NCI-H2196 (cell line): Measurements from ENCODE around the gene GDA.
A peak's percentile ranks its signal among the peaks of the same experiment; 100 is the strongest.

Experiments used
- DNase-seq: peaks from one replicate; lab custom pipeline; 2025; ENCODE audit not compliant: unreplicated experiment; lab: John Stamatoyannopoulos, UW

GDA gene

GRCh38 chr9:72150127-72150526 is 887 bp downstream of the GDA start:
- no peak for DNase-seq

- DNase-seq: no peak
These were observed 1.4 kb downstream of the GDA start for GRCh38 chr9:72150661-72151060.

- no peak for DNase-seq
These were observed 1.9 kb downstream of the GDA start for GRCh38 chr9:72151104-72151503.

GRCh38 chr9:72154468-72155285 is 5.4 kb downstream of the GDA start:
- no peak for DNase-seq

GRCh38 chr9:72155301-72155700 is 6.1 kb downstream of the GDA start:
- DNase-seq: no peak

- DNase-seq: no peak
These were observed 7.3 kb downstream of the GDA start for GRCh38 chr9:72156586-72156985.

GRCh38 chr9:72158680-72159079 is 9.4 kb downstream of the GDA start:
- no peak for DNase-seq

- no peak for DNase-seq
These were observed 11.3 kb downstream of the GDA start for GRCh38 chr9:72160446-72161123.

GRCh38 chr9:72165326-72165725 is 16.1 kb downstream of the GDA start:
- no peak for DNase-seq

GRCh38 chr9:72165821-72166547 is 16.7 kb downstream of the GDA start:
- DNase-seq: no peak

- DNase-seq: no peak
These were observed 18.8 kb downstream of the GDA start for GRCh38 chr9:72168075-72168474.

GRCh38 chr9:72169178-72169577 is 19.9 kb downstream of the GDA start:
- DNase-seq: no peak

- DNase-seq: no peak
These were observed 23.8 kb downstream of the GDA start for GRCh38 chr9:72173080-72173479.

- no peak for DNase-seq
These were observed 36.3 kb downstream of the GDA start for GRCh38 chr9:72185561-72185960.

- DNase-seq: no peak
These were observed 38.0 kb downstream of the GDA start for GRCh38 chr9:72187121-72187695.

- DNase-seq: no peak
These were observed 39.0 kb downstream of the GDA start for GRCh38 chr9:72188232-72188631.

GRCh38 chr9:72193478-72193881 is 44.2 kb downstream of the GDA start:
- no peak for DNase-seq

- DNase-seq: no peak
These were observed 50.0 kb downstream of the GDA start for GRCh38 chr9:72199238-72199637.

GRCh38 chr9:72200452-72200851 is 51.2 kb downstream of the GDA start:
- no peak for DNase-seq

- DNase-seq: no peak
These were observed 52.8 kb downstream of the GDA start for GRCh38 chr9:72202009-72202408.

GRCh38 chr9:72203205-72203803 is 54.1 kb downstream of the GDA start:
- DNase-seq: peak; percentile 7
